GM23338 (cell line): ENCODE data around the gene ZNF236. TPM values are rescaled to one million over a fixed set of nuclear protein-coding genes. Genes with fewer than 3 reads are reported as not detected.
"Not testable (repeated sequence)": the region's sequence is repeated elsewhere in the genome, so short reads cannot be mapped to it uniquely, and the experiment has no call there.

Source experiments
- ATAC-seq: fragments of 200-7000 bp; cut with Tn5 transposase; 3 replicates; pipeline ENCODE4 v1.9.1; 2020
- DNase-seq: peaks from one replicate; pipeline ENCODE4 v3.0.0-alpha.2; 2015; ENCODE audit warnings: low spot score
- H2AFZ ChIP-seq: fragments of 200-600 bp; sonication (generic); 2 replicates; pipeline ENCODE4 v1.8.0; 2016; ENCODE audit warnings: antibody characterized with exemption, mild to moderate bottlenecking, moderate library complexity
- H3F3A ChIP-seq: fragments of 200-600 bp; sonication (generic); replicated peaks from 2 replicates; pipeline ENCODE4 v1.8.0; 2017; ENCODE audit warnings: antibody characterized with exemption, mixed run types, low read depth
- H3K27ac ChIP-seq: fragments of 200-600 bp; sonication (generic); 2 replicates; pipeline ENCODE4 v1.6.1; 2016; ENCODE audit warnings: low read depth
- H3K27me3 ChIP-seq: fragments of 200-600 bp; sonication (generic); 2 replicates; pipeline ENCODE4 v1.8.0; 2016; ENCODE audit warnings: mild to moderate bottlenecking, mixed run types, moderate library complexity; ENCODE audit not compliant: insufficient read depth
- H3K36me3 ChIP-seq: fragments of 200-600 bp; sonication (generic); 2 replicates; pipeline ENCODE4 v1.8.0; 2016; ENCODE audit warnings: mild to moderate bottlenecking; ENCODE audit not compliant: insufficient read depth
- H3K4me1 ChIP-seq: fragments of 200-600 bp; sonication (generic); 2 replicates; pipeline ENCODE4 v1.8.0; 2016; ENCODE audit warnings: mild to moderate bottlenecking, moderate library complexity; ENCODE audit not compliant: insufficient read depth
- H3K4me2 ChIP-seq: fragments of 200-600 bp; sonication (generic); 2 replicates; pipeline ENCODE4 v1.7.1; 2017; ENCODE audit warnings: mixed run types
- H3K4me3 ChIP-seq: fragments of 200-600 bp; sonication (generic); 2 replicates; pipeline ENCODE4 v1.6.1; 2016; ENCODE audit warnings: mixed run types
- H3K79me2 ChIP-seq: fragments of 200-600 bp; sonication (generic); replicated peaks from 2 replicates; pipeline ENCODE4 v1.8.0; 2017; ENCODE audit warnings: mild to moderate bottlenecking; ENCODE audit not compliant: insufficient read depth
- H3K9me2 ChIP-seq: fragments of 200-600 bp; sonication (generic); 2 replicates; pipeline ENCODE4 v1.8.0; 2017; ENCODE audit not compliant: insufficient read depth
- H4K20me1 ChIP-seq: fragments of 200-600 bp; sonication (generic); replicated peaks from 2 replicates; pipeline ENCODE4 v1.8.0; 2017; ENCODE audit warnings: mild to moderate bottlenecking; ENCODE audit not compliant: insufficient read depth
- H3K27ac Mint-ChIP-seq: 2 replicates; pipeline ENCODE4 v1.8.0; 2020; ENCODE audit warnings: inconsistent platforms, mild to moderate bottlenecking, moderate library complexity, mixed read lengths
- H3K27me3 Mint-ChIP-seq: 3 replicates; pipeline ENCODE4 v1.8.0; 2022; ENCODE audit warnings: low read depth, mild to moderate bottlenecking, moderate library complexity, mixed read lengths, inconsistent platforms; ENCODE audit not compliant: insufficient read depth, poor library complexity
- H3K36me3 Mint-ChIP-seq: 3 replicates; pipeline ENCODE4 v1.8.0; 2021; ENCODE audit warnings: low read depth, mild to moderate bottlenecking, inconsistent platforms, moderate library complexity, mixed read lengths
- H3K4me1 Mint-ChIP-seq: 3 replicates; pipeline ENCODE4 v1.8.0; 2020; ENCODE audit warnings: mild to moderate bottlenecking, inconsistent platforms, mixed read lengths
- H3K4me3 Mint-ChIP-seq: 3 replicates; pipeline ENCODE4 v1.8.0; 2021; ENCODE audit warnings: moderate library complexity, mild to moderate bottlenecking, inconsistent platforms, mixed read lengths
- H3K9me3 Mint-ChIP-seq: 3 replicates; pipeline ENCODE4 v1.8.0; 2020; ENCODE audit warnings: moderate library complexity, mild to moderate bottlenecking, inconsistent platforms, mixed read lengths
- CREB1 ChIP-seq: fragments of 250-450 bp; sonication (Bioruptor Pico); IDR thresholded peaks from 2 replicates; pipeline ENCODE4 v1.5.0; 2020; ENCODE audit warnings: low read depth, mild to moderate bottlenecking, moderate library complexity
- CTCF ChIP-seq, 2 experiments: fragments of 200-600 bp in 1 of 2; sonication (generic) in 1 of 2; conservative IDR thresholded peaks; 2 replicates each; pipeline versions ENCODE4 v1.5.1 to v1.6.1; 2016 to 2017; ENCODE audit warnings: antibody characterized with exemption in 2 of 2, low read depth in 2 of 2, mild to moderate bottlenecking in 2 of 2, moderate library complexity in 1 of 2
- EZH2 ChIP-seq: fragments of 200-600 bp; sonication (generic); IDR thresholded peaks from one replicate; pipeline ENCODE4 v1.8.0; 2017; ENCODE audit warnings: antibody characterized with exemption, mild to moderate bottlenecking, low read depth; ENCODE audit not compliant: unreplicated experiment
- EZH2phosphoT487 ChIP-seq: fragments of 200-600 bp; sonication (generic); IDR thresholded peaks from one replicate; pipeline ENCODE4 v1.8.1; 2018; ENCODE audit warnings: antibody characterized with exemption; ENCODE audit not compliant: unreplicated experiment
- JUNB ChIP-seq: IDR thresholded peaks from one replicate; pipeline ENCODE4 v1.6.1; 2016; ENCODE audit warnings: antibody characterized with exemption; ENCODE audit not compliant: unreplicated experiment
- NANOG ChIP-seq: IDR thresholded peaks from 2 replicates; pipeline ENCODE4 v1.6.1; 2016; ENCODE audit warnings: antibody characterized with exemption, borderline replicate concordance
- POLR2AphosphoS5 ChIP-seq: IDR thresholded peaks from 2 replicates; pipeline ENCODE4 v1.6.1; 2016; ENCODE audit warnings: antibody characterized with exemption, low read depth
- STAT1 ChIP-seq: IDR thresholded peaks from one replicate; pipeline ENCODE4 v1.6.1; 2016; ENCODE audit warnings: antibody characterized with exemption; ENCODE audit not compliant: unreplicated experiment
- ZNF114 ChIP-seq: fragments of 250-450 bp; sonication (Bioruptor Pico); IDR thresholded peaks from 2 replicates; pipeline ENCODE4 v1.5.0; 2020; ENCODE audit warnings: mild to moderate bottlenecking, moderate library complexity
- ZNF331 ChIP-seq: fragments of 250-450 bp; sonication (Bioruptor Pico); IDR thresholded peaks from 2 replicates; pipeline ENCODE4 v1.5.0; 2020; ENCODE audit warnings: low read depth, mild to moderate bottlenecking, moderate library complexity
- polyA plus RNA-seq: library from polyadenylated mRNA; unstranded; fragments of >200 nt; fragmentation: Nextera tagmentation; extraction: Ambion mirVana; gene quantifications from 2 replicates; pipeline ENCODE4 v1.2.1, GENCODE V29; 2016
- total RNA-seq: library from RNA; depleted of rRNA; stranded (reverse); fragments of >200 nt; shearing (Covaris generic); gene quantifications from 2 replicates; pipeline ENCODE4 v1.2.3, GENCODE V29; 2014
- TF ChIP-seq, protein P1 (sequence below): IDR thresholded peaks from one replicate; pipeline ENCODE4 v1.6.1; 2018; ENCODE audit warnings: antibody characterized with exemption; ENCODE audit not compliant: unreplicated experiment
- TF ChIP-seq, protein P2 (sequence below): fragments of 250-450 bp; sonication (Bioruptor Pico); IDR thresholded peaks from 2 replicates; pipeline ENCODE4 v1.5.0; 2020; ENCODE audit warnings: mild to moderate bottlenecking, moderate library complexity

The ZNF236 gene
- total and polyA plus RNA-seq, 2 experiments from 2014 or later, result 8.9 to 16.3 TPM

DNA sequence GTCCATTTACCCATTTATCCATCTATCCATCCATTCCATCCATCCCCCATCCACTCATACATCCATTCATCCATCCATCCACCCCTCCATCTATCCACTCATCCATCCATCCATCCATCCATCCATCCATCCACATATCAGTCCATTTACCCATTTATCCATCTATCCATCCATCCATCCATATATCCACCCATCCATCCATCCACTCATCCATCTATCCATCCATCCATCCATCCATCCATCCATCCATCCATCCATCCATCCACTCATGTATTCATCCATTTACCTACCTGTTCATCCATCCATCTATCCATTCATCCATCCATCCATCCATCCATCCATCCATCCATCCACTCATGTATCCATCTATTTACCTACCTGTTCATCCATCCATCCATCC lies 196.3 kb downstream of the ZNF236 start:
- H3K4me3 Mint-ChIP-seq, H3K27ac Mint-ChIP-seq, H3K36me3 ChIP-seq, H3K27ac ChIP-seq, H3F3A ChIP-seq, H3K4me2 ChIP-seq, H4K20me1 ChIP-seq, H3K4me3 ChIP-seq, ATAC-seq, DNase-seq, H3K79me2 ChIP-seq, H2AFZ ChIP-seq, H3K27me3 ChIP-seq, H3K4me1 ChIP-seq, H3K9me3 Mint-ChIP-seq: not testable (repeated sequence)
- H3K9me2 ChIP-seq, result peaks cover 10% of the 10 kb centered on the region; the same call in 1 of the 2 replicates
- peaks cover 12% of the 10 kb centered on the region for H3K4me1 Mint-ChIP-seq
- H3K36me3 Mint-ChIP-seq, result peaks cover 11% of the 10 kb centered on the region; the same call in 2 of the 3 replicates
- peaks cover 12% of the 10 kb centered on the region for H3K27me3 Mint-ChIP-seq

- no peaks in the 10 kb centered on the region for H3K4me1 ChIP-seq
- H2AFZ ChIP-seq, result no peak overlapping the region
- Mint-ChIP-seq H3K4me3 (no peak overlapping the region), H3K27me3 (peaks cover 12% of the 10 kb centered on the region), H3K36me3 (peaks cover 11% of the 10 kb centered on the region; the same call in 2 of the 3 replicates), H3K4me1 (peaks cover 14% of the 10 kb centered on the region), H3K27ac (no peak overlapping the region), H3K9me3 (peaks cover 5% of the 10 kb centered on the region; the same call in 2 of the 3 replicates)
- no peaks in the 10 kb centered on the region for H3K27me3 ChIP-seq
- no peaks in the 10 kb centered on the region for H3K79me2 ChIP-seq
- DNase-seq (no peak), ATAC-seq (no peak)
- no peaks in the 10 kb centered on the region for H3K36me3 ChIP-seq
- H3F3A ChIP-seq, result no peaks in the 10 kb centered on the region
- H3K9me2 ChIP-seq, result peaks cover 10% of the 10 kb centered on the region; the same call in 1 of the 2 replicates
- H4K20me1 ChIP-seq, result no peaks in the 10 kb centered on the region
- no peak overlapping the region for H3K4me2 ChIP-seq
- no peak overlapping the region for H3K27ac ChIP-seq
- no peak overlapping the region for H3K4me3 ChIP-seq
- TF ChIP-seq EZH2 (no peak), POLR2AphosphoS5 (no peak), ZNF331 (no peak), JUNB (no peak), CREB1 (CRISPR knock-in tag) (no peak), EZH2phosphoT487 (no peak), ZNF114 (CRISPR knock-in tag) (no peak), STAT1 (no peak), CTCF (conservative IDR thresholded peaks at IDR 0.05; ENCODE audit: low read depth in 2 of 2) (no peak), NANOG (no peak)
- TF ChIP-seq, protein P1, sequence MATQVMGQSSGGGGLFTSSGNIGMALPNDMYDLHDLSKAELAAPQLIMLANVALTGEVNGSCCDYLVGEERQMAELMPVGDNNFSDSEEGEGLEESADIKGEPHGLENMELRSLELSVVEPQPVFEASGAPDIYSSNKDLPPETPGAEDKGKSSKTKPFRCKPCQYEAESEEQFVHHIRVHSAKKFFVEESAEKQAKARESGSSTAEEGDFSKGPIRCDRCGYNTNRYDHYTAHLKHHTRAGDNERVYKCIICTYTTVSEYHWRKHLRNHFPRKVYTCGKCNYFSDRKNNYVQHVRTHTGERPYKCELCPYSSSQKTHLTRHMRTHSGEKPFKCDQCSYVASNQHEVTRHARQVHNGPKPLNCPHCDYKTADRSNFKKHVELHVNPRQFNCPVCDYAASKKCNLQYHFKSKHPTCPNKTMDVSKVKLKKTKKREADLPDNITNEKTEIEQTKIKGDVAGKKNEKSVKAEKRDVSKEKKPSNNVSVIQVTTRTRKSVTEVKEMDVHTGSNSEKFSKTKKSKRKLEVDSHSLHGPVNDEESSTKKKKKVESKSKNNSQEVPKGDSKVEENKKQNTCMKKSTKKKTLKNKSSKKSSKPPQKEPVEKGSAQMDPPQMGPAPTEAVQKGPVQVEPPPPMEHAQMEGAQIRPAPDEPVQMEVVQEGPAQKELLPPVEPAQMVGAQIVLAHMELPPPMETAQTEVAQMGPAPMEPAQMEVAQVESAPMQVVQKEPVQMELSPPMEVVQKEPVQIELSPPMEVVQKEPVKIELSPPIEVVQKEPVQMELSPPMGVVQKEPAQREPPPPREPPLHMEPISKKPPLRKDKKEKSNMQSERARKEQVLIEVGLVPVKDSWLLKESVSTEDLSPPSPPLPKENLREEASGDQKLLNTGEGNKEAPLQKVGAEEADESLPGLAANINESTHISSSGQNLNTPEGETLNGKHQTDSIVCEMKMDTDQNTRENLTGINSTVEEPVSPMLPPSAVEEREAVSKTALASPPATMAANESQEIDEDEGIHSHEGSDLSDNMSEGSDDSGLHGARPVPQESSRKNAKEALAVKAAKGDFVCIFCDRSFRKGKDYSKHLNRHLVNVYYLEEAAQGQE, result no peak
- TF ChIP-seq, protein P2, sequence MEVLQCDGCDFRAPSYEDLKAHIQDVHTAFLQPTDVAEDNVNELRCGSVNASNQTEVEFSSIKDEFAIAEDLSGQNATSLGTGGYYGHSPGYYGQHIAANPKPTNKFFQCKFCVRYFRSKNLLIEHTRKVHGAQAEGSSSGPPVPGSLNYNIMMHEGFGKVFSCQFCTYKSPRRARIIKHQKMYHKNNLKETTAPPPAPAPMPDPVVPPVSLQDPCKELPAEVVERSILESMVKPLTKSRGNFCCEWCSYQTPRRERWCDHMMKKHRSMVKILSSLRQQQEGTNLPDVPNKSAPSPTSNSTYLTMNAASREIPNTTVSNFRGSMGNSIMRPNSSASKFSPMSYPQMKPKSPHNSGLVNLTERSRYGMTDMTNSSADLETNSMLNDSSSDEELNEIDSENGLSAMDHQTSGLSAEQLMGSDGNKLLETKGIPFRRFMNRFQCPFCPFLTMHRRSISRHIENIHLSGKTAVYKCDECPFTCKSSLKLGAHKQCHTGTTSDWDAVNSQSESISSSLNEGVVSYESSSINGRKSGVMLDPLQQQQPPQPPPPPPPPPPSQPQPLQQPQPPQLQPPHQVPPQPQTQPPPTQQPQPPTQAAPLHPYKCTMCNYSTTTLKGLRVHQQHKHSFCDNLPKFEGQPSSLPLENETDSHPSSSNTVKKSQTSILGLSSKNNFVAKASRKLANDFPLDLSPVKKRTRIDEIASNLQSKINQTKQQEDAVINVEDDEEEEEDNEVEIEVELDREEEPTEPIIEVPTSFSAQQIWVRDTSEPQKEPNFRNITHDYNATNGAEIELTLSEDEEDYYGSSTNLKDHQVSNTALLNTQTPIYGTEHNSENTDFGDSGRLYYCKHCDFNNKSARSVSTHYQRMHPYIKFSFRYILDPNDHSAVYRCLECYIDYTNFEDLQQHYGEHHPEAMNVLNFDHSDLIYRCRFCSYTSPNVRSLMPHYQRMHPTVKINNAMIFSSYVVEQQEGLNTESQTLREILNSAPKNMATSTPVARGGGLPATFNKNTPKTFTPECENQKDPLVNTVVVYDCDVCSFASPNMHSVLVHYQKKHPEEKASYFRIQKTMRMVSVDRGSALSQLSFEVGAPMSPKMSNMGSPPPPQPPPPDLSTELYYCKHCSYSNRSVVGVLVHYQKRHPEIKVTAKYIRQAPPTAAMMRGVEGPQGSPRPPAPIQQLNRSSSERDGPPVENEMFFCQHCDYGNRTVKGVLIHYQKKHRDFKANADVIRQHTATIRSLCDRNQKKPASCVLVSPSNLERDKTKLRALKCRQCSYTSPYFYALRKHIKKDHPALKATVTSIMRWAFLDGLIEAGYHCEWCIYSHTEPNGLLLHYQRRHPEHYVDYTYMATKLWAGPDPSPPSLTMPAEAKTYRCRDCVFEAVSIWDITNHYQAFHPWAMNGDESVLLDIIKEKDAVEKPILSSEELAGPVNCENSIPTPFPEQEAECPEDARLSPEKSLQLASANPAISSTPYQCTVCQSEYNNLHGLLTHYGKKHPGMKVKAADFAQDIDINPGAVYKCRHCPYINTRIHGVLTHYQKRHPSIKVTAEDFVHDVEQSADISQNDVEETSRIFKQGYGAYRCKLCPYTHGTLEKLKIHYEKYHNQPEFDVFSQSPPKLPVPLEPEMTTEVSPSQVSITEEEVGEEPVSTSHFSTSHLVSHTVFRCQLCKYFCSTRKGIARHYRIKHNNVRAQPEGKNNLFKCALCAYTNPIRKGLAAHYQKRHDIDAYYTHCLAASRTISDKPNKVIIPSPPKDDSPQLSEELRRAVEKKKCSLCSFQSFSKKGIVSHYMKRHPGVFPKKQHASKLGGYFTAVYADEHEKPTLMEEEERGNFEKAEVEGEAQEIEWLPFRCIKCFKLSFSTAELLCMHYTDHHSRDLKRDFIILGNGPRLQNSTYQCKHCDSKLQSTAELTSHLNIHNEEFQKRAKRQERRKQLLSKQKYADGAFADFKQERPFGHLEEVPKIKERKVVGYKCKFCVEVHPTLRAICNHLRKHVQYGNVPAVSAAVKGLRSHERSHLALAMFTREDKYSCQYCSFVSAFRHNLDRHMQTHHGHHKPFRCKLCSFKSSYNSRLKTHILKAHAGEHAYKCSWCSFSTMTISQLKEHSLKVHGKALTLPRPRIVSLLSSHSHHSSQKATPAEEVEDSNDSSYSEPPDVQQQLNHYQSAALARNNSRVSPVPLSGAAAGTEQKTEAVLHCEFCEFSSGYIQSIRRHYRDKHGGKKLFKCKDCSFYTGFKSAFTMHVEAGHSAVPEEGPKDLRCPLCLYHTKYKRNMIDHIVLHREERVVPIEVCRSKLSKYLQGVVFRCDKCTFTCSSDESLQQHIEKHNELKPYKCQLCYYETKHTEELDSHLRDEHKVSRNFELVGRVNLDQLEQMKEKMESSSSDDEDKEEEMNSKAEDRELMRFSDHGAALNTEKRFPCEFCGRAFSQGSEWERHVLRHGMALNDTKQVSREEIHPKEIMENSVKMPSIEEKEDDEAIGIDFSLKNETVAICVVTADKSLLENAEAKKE (CRISPR knock-in tag), result no peak
Measured at GRCh38 chr18:77019641-77020040, 197.3 kb downstream of the ZNF236 start.
